Activated effector memory CD4-positive, alpha-beta T cell treated with anti-CD3 and anti-CD28 coated beads, Interleukin-2, amount 50 U/mL, for 16 hours (primary cell): ENCODE data around the gene ZFYVE28.

Source experiments
- DNase-seq: peaks from one replicate; pipeline ENCODE4 v3.0.0-alpha.2; 2020

The ZFYVE28 gene

DNA sequence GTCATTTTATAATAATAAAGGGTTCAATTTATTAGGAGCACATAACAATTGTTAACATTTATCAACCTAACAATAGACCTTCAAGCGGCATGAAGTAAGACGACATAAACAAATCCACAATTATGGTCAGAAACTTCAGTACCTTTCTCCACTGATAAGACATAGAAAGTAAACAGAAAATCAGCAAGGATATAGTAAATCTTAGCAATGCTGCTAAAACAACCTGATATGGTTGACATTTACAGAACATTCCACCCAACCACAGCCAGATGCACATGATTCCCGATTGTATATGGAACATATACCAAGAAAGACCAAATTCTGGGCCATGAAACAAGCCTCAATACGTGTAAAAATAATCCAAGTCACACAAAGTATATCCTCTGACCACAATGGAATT is 71.3 kb downstream of the ZFYVE28 start:
- no peak for DNase-seq

DNA sequence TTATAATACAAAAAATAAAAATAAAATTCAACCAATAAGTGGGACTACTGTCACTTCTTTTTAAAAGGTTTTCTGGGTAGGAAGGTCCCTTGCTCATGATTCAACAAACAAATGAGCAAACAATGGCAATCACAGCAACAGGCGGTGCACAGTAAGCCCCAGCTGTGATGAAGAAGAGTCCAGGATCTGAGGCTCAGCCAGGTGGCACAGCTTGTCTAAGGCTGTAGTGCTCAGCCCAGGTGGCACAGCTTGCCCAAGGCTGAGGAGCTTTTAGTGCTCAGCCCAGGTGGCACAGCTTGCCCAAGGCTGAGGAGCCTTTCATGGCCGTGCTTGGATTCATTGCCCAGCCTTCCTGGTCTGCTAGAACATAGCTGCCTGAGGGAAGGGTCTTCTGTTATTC is 75.0 kb downstream of the ZFYVE28 start:
- peak; percentile 31 for DNase-seq

DNA sequence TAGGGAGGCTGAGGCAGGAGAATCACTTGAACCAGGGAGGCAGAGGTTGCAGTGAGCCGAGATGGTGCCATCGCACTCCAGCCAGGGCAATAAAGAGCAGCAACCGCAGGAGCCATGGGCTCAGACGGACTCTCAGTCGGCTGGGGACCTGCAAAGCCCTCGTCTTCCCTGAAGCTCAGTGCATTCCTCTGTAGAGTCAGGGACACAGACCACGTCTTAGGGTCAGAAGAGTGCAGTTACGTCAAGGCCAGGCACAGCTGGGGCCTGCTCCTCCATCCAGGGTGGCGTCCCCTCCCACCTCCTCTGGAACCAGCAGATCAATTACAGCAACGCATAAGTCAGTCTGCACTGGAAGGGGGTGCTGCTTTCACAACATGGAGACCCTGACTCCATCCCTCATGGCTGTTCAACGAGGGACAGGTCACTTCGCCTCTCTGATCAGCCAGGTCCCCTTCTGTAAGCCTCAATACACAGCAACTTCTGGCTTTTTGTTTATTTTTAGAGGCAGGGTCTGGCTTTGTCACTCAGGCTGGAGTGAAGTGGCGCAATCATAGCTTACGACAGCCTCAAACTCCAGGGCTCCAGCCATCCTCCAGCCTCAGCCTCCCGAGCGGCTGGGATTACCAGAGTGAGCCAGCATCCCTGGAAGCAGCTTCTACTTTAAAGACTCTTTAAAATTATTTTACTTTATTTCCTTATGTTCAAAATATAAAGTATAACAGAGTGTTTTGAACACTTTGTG is 76.4 kb downstream of the ZFYVE28 start:
- no peak for DNase-seq

DNA sequence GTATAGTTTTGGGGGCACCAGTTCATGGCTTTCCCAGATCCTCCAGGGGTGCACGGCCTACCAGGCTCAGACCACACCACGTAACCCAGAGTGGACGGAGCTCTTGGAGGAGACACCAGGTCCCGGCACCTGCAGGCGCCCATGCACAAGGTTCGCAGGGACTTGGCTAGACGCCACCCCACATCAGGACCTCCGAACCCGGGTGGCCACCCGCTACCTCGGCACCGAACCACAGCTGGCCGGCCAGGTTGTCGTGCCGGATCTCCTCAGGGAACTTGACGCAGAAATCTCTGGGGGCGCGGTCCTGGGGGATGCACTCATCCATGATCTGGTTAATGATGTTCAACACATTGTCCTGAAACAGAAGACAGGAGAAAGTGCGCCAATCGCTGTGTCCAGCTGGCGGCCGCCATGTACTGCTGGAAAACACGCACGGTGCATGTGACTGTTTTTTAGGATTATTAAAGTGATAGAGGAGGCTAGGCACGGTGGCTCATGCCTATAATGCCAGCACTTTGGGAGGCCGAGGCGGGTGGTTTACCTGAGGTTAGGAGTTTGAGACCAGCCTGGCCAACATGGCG is 77.1 kb downstream of the ZFYVE28 start:
- no peak for DNase-seq

DNA sequence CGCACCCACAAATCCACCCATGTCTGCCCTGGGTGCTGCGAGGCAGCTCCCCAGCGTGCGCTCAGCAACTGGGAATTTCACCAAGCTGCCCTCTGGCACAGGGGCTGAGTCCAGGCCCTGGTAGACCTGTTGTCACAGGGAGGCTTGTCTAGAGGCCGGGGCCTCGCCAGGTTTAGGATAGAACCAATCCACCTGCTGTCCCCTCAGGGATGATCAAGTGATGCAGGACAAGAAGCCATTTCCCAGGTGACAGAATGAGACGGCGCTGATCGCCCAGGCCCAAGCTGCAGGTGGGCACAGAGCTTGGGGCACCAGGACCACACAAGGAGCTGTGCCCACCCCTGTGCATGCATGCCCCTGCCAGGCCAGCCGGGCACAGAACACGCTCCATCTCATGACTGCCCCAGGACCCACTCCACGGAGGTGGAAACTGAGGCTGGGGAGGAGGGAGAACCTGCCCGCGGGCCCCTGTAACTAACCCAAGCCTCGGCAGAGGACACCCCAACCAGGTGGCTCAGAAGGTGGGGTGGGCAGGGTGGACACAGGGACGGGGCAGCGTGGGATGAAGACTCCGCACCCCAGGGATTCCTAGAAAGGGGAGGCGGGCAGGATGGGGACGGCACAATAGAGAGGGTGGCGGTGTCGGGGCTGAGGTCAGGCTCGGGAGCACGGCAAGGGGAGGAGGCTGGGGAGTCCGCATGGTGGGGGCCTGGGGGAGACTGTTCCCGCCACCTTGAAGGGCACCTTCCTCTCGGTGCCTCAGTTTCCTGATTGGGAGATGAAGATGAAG is 78.0 kb downstream of the ZFYVE28 start:
- DNase-seq = no peak

DNA sequence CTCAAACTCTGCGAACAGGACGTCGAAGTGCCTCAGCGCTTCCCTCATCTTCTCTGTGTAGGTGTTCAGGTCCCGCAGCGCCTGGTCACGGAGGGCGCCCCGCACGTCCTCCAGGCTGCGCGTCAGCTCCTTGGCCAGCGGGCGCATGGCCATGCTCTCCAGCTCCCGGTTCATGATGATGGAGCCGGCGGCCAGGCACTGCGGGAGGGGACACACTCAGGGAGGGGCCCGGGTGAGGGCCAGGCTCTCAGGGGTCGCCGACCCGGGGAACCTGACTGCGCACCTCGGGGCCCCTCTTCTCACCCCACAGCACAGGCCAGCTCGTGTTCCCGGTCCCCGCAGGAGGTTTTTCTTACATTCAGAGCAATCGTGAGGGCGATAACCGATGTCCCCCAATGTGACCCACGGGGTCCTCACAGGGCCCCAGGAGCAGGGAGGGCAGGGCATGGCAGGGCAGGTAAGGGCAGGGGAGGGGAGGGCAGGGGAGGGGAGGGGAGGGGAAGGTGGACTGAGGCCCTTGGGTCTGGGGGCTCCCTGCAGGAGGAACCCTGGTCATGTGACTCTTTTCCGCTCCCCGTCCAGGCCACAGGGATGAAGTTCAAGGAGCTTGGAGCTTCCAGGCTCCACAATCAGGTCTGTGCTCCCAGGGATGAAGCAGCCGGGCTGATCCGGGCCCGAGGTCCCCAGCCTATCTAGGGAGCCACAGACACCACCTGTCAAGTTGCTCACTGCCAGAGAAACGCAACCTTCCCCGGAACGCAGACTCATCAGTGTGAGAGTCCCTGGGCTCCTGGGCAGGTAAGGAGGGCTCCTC is 78.8 kb downstream of the ZFYVE28 start:
- no peak for DNase-seq

DNA sequence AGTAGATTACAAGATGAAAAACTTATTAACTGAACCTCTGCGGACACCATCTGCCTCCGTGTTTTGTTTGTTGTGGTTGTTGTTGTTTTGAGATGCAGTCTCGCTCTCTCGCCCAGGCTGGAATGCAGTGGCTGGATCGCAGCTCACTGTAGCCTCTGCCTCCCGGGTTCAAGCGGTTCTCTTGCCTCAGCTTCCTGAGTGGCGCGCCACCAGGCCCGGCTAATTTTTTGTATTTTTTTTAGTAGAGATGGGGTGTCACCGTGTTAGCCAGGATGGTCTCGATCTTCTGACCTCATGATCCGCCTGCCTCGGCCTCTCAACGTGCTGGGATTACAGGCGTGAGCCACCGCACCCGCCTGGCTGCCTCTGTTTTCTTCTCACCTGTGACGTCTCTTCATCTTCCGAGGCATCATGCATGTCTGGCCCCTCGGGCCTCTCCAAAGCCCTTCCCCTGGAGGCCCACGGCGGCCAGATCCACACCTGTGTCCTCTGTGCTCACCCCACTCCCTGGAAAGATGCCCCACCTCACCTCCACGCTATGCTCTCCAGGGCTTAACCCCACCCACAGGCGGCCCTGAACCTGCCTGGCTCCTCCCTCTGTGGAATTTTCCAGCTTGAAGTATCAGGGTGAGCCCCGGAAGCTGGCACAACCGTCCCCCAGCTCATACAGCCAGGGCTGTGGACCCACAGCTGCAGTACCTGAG is 79.5 kb downstream of the ZFYVE28 start:
- no peak for DNase-seq

DNA sequence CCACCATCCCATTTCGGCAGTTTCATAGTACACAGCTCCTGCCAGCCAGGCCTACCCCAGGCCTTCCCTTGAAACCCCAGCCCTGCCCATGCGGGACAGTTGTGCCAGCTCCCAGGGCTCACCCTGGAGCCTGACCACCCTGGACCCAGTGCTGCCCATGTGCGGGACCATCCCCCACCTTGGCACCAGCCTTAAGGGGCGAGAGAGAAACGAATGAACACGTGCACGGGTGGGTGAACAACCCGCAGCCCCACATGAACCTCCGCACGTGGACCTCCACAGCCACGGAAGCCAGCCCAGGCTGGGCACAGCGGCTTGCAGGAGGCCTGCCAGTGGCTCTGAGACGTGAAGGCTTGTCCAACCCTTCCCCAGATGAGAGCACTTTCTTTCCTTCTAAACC is 80.5 kb downstream of the ZFYVE28 start:
- DNase-seq = no peak

DNA sequence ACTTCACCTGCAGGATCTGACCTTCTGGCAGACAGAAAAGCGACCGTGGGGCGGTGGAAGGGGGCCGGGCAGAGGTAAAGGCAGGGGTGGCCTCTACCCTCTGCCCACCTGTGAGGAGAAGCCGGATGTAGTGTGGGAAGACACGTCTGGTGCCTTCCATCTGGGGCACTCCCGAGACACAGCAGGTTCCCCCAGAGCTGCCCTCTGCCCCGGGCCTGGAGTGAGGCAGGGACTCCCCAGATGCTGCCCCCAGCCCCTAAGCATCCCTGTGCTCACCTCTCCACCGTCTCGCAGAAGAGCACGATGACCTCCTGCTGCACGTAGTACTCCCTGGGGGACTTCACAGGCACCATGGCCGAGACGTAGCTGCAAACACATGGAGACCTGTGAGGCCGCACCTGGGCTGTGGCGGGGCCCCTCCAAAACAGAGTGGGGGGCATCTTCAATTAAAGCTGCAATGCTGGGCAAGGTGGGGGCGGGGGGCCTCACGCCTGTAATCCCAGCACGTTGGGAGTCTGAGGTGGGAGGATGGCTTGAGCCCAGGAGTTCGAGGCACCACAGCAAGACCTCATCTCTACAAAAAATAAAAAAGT is 81.2 kb downstream of the ZFYVE28 start:
- DNase-seq = no peak

DNA sequence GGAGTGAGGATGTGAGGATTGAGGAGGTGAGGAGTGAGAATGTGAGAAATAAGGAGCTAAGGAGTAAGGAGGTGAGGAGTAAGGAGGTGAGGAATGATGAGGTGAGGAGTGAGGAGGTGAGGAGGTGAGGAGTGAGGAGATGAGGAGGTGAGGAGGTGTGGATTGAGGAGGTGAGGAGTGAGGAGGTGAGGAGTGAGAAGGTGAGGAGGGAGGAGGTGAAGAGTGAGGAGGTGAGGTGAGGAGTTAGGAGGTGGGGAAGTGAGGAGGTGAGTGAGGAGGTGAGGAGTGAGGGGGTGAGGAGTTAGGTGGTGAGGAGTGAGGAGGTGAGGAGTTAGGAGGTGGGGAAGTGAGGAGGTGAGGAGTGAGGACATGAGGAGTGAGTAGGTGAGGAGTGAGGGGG is 81.8 kb downstream of the ZFYVE28 start:
- no peak for DNase-seq

DNA sequence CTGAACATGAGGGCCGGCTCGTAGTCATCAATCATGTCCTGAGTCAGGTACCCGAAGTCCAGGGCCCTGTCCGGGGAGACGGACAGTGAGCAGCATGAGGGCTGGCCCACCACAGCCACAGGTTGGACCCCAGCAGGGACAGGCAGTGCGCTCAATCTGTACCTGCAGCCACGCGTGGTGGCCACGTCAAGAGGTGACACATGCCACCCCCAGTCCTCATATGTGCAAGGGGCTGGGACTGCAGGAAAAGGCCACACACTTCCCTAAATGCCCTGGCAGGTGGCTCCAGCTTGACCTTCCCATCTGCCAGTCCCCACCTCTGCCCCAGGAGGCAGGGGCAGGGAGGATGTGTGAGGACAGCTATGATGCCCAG is 82.7 kb downstream of the ZFYVE28 start:
- DNase-seq = no peak

DNA sequence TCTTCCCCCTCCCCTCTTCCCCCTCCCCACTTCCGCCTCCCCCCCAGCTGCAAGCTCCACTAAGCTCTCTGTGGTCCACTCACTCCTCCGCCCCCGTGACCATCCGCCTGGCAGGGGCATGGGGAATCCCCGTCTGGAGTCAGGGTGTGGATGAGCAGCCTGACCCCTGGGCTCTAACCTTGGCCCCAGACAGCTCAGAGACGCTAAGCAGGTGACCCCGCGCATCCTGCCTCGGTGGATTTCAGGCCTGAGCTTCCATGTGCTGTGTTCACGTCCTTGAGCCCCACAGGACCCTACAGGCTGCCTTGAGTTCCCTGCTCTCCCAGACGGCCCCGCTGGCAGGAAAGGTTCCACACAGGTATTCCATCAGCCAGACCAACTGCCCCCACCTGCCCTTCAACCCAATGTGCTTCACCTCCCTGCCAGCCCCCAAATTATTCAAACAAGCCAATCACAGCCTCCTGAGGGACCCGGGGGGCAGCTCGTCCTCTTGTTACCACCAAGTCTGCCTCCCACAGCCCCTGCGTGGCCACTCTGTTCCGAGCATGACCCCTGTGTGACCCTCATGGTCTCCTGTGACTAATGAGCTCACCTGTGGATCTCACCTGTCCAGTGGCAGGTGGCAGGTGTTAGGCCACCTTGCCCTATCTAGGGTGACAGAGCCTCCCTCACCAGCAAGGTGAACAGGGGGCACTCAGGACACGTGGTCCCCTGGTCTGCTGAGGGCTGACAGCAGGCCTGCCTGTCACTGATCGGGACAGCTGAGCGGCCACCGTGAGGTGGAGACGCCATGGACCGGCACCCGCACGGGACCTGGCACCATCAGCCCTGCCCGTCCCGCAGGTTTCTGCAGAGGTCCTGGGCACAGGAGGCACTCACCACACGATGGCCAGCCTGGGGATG is 83.4 kb downstream of the ZFYVE28 start:
- DNase-seq = peak; percentile 50

DNA sequence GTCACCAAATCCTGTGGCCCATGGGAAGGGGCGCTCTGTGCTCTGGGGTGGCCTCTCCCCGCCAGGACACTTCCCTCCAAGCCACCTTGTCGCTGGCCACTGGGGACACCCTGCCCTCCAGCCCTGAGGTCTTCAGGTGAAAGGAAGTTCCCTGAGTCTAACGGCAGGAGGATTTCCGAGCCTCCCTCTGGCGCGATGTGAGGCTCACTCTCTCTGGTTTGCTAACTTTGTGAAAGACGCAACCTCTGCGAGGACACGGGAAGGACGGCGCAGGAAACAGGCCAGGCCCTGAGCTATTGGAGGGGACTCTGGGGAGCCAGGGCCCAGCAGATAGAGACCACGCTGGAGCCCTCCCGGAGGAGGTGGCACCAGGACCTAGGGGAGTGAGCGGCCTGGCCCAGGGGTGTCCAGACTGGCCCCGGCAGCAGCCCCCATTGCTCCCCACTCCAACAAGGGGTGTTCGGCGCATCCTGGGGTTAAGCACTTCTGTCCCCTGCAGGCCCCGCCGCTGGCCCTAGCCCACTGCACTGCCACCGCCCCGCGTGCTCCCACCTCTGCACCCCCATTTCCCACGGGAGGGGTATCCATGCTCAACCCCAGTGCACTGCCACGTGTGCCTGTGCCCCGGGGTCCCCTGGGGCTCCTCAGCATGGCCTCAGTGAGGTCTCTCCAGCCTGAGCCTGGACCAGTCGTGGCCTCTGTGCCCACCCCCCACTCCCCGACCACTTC is 84.4 kb downstream of the ZFYVE28 start:
- no peak for DNase-seq

DNA sequence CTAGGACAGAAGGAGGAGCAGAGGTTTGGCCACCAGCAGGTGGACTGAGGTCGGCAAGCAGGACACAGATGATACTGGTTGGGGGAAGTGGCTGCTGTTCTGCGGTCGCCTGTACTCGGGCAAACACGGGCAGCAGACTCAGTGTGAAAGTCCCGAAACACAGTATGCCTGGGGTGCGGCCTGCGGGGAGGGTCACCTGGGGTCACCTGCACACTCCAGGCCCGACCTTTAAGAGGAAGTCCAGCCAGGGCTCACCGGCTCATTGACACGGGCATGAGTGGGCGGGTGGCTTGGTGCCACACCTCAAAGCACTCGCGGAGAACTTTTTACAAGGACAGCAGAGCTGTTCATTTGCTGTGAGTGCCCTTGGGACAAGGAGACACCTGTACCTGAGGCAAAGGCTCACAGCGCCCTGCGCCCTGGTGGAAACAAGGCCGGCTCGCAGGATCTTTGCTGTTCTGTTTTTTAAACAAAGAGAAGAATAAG is 85.0 kb downstream of the ZFYVE28 start:
- DNase-seq = no peak

DNA sequence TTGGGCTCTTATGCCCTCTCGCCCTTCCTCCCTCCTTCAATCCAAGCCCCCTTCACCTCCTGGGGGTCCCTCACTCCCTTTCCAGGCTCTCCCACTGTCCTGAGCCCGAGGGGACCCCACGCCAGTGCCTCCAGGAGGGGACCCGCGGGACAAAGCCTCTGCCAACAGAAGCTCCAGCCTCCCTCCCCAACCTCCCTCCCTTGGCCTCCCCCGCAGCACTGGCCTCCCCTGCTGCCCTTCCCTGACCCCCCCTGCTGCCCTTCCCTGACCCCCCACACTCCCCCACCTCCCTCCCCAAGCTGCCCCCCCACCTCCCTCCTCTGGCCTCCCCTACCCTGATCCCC is 85.5 kb downstream of the ZFYVE28 start:
- DNase-seq = no peak

DNA sequence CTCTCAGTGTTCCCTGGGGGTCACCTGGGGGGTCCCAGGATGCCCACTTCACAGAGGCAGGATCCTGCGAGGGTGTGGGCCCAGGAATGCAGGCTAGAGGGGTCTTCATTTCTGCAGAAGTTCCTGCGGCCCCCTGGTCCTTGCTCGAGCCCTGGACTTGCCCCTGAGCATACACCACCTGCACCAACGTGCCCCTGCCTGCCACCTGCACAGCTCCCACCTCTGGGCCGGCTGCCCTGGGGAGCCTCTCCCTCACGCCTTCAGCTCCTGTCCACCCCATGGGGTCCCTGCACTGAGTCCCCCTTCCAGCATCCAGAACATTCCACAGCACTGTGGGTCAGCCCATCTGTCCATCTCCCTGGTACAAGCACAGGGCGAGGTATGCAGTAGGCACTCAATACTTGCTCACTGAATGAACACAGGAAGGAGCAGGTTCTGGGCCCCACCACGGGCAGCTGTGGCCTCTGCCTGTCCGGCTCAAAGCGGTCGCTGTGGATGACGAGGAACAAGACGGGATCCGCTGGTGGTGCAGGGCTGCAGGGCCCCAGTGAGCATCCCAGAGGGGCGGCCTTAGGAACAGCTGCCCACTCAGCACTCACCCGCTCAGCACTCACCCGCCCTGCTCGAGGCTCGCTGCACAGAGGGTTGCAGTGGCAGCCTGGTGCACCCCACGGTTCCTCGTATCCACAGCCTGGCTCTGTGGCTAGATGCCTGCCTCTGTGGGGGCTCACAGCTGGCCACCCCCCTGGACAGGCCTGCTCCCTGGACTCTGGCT is 86.1 kb downstream of the ZFYVE28 start:
- no peak for DNase-seq

DNA sequence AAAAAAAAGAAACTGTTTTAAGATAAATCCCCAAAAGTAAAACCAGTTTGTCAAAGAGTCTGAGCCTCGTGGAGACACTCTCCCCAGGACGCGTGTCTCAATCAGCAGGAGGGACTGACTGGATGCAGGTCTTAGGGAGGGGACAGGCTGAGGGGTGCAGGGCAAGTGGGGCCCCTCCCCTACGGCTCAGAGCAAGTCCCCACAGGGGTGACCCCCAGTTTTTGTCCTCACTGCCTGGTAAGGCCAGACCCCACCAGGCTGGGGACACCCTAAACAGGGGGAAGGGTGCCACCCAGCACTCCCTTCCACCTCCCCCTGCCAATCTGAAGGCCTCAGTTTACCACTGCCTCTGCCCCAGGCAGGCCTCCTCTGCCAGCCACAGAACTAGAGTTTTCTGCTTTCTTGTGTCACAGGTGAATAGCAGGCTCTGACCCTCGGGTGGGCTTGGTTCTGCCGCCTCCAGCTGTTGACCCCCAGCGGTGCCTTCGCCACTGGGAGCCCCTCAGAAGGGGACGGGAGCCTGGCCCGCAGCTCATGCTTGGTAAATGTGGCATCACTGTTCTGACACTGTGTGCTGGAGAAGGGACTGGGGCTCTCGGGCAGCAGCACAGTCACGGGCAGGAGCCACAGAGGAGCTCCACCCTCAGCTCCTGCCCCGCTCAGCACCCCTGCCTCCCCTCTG is 86.8 kb downstream of the ZFYVE28 start:
- no peak for DNase-seq

DNA sequence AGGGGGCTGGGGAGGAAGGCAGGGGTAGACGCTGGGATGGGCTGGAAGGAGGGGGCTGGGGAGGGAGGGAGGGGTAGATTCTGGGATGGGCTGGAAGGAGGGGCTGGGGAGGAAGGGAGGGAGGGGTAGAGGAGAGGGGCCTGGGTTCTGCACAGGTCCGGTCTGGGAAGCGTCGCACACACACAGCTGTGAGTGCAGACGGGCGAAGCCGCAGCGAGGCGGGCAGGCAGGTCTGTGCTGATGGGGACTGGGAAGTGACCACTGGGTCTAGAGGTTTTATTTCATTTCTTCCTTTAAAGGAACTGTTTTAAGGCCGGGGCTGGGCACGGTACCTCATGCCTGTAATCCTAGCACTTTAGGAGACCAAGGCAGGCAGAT is 87.4 kb downstream of the ZFYVE28 start:
- no peak for DNase-seq
